GM19395 (cell line): Measurements from ENCODE around the gene PPP4C.
"Not testable (repeated sequence)": the region's sequence is repeated elsewhere in the genome, so short reads cannot be mapped to it uniquely, and the experiment has no call there.

Experiments used
- ATAC-seq: cut with Tn5 transposase; IDR thresholded peaks from one replicate; pipeline ENCODE4 v1.9.1; 2021; ENCODE audit warnings: mild to moderate bottlenecking, moderate library complexity; ENCODE audit not compliant: unreplicated experiment

PPP4C gene

GRCh38 chr16:30096105-30096861, 20.5 kb downstream of the PPP4C start, which contains the start of gene YPEL3:
YPEL3 (minus strand) TSS chr16:30096213; CDS start chr16:30095482, 731 bp downstream.
- ATAC-seq = peak; percentile 40

GRCh38 chr16:30096862-30097563, 21.2 kb downstream of the PPP4C start:
- no peak for ATAC-seq

DNA sequence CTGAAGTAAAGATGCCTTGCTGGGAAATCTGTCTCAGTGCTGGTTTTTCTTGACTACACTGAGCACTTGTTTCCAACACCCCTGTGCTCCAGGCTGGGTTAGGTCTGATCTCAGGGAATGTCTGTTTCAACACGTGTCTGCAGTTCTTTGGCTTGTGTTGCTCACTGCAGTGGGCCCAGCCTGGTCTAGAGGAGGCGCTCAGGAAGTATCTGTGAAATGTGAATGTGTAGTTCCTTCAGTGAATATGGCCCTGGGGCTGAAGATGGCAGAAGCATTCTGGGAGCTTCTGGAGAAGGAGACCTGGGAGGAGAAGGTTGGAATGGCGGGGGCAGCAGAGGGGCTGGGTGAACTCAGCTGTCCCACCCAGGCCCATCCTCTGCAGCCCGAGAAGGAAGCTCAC, 28.3 kb downstream of the PPP4C start:
- ATAC-seq = no peak

GRCh38 chr16:30104492-30104891, 28.7 kb downstream of the PPP4C start:
- ATAC-seq = no peak

DNA sequence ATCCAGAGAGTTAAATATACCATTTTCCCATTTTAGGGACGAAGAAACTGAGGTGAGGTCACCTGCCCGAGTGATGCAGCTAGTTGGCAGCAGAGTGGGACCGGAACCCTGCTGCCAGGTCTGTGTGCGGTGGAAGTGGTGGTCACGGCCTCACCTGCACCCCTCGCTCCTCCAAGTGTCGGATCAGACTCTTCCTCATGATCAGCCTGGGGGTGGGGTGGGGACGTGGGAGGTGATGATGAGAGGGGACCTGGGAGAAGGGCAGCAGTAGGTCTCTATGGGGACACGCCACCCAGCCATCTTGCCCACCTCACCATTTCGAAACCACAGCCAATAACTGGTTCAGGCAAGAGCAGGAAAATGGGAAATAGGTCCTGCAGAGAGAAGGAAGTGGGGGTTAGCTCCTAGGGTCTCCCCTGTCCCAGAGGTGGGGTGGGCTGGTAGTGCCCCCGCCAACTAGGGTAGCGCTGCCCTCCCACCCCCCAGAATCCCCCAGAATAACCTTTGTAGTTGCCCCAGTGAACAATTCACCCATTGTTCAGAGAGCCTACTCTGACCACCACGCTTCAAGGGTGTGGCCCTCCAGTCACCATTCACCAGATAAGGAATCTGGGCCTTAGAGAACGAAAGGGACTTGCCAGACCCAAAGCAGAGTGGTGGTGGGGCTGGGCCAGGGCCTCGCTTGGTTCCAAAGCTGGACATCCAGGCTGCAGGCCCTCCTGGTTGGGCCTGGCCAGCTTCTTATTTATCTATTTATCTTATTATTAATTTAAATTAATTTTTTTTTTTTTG, 32.5 kb downstream of the PPP4C start:
- ATAC-seq = no peak

DNA sequence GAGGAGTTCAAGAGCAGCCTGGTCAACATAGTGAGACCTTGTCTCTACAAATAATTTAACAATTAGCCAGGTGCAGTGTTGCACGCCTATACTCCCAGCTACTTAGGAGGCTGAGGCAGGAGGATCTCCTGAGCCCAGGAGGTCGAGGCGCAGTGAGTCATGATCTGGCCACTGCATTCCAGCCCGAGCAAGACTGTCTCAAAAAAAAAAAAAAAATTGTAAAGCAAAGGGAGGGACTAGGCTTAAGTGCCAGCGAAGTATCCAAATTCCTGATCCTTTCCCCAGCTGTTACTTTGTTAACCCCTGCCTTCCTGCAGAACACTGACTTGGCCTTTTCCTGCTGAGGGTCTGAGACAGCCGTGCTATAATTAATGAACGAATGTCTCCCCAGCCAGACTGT, 34.9 kb downstream of the PPP4C start:
- no peak for ATAC-seq

DNA sequence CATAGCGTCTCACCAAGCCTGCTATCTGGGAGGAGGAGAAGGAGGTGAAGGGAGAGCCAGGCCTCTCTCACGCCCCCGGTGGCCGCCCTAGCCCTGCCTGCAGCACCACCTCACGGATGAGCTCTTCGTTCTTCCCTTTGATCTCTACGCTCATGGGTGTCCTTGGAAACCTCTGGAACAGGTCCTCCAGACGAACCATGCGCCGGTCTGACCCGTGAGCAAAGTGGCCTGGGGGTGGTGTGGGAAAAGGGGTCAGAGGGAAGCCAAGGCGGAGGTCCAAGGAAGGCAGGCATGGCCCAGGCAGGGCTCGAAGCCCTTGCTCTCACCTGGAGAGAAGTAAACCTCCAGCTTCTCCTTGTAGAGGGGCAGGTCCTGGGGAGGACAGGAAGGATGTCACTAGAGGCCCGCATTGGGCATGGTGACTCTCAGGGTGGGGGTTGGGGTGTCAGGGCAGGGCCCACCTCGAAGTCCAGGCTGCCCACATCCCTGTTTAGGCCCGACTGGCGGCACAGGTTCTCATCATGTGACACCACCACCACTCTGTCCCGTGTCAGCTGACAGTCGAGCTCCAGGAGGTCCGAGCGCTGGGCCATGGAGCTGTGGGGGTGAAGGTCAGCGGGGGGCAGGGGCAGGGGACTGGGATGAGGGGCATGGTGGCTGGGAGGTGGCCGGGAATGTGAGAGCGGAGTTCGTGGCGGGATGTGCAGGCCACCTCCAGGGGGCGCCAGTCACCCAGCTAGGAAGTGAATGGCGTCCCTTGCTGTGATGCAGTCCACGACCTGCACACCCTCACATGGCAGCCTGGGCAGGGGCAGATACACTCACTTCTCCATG, 36.6 kb downstream of the PPP4C start:
- no peak for ATAC-seq

GRCh38 chr16:30113031-30113710, 37.4 kb downstream of the PPP4C start, which contains the start of gene GDPD3:
GDPD3 (minus strand) TSS chr16:30113537; CDS start chr16:30113478, 59 bp downstream.
- ATAC-seq = no peak

- ATAC-seq = no peak
Measured at GRCh38 chr16:30113711-30114333, 38.0 kb downstream of the PPP4C start.

DNA sequence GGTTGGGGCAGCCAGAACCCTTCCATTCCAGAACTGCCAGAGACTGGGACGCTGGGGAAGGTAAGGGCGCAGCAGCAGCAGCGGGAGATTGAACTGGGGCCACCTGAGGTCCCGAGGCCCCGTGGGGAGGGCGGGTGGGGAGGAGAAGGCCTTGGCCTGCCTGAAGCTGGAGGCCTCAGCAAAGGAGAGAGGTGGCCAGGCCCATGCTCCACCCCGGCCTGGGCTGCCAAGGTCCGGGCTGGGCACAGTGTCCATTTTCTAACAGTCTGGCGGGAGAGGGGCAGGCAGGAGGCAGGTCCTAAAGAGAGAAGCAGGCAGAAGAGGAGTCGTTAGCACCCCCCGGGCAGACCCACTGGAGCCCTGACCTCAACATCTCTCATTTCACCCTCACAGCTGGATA, 38.6 kb downstream of the PPP4C start:
- no peak for ATAC-seq

- ATAC-seq = not testable (repeated sequence)
Measured at GRCh38 chr16:30114833-30115232, 39.0 kb downstream of the PPP4C start.

- no peak for ATAC-seq
Measured at GRCh38 chr16:30115238-30115637, 39.4 kb downstream of the PPP4C start.

DNA sequence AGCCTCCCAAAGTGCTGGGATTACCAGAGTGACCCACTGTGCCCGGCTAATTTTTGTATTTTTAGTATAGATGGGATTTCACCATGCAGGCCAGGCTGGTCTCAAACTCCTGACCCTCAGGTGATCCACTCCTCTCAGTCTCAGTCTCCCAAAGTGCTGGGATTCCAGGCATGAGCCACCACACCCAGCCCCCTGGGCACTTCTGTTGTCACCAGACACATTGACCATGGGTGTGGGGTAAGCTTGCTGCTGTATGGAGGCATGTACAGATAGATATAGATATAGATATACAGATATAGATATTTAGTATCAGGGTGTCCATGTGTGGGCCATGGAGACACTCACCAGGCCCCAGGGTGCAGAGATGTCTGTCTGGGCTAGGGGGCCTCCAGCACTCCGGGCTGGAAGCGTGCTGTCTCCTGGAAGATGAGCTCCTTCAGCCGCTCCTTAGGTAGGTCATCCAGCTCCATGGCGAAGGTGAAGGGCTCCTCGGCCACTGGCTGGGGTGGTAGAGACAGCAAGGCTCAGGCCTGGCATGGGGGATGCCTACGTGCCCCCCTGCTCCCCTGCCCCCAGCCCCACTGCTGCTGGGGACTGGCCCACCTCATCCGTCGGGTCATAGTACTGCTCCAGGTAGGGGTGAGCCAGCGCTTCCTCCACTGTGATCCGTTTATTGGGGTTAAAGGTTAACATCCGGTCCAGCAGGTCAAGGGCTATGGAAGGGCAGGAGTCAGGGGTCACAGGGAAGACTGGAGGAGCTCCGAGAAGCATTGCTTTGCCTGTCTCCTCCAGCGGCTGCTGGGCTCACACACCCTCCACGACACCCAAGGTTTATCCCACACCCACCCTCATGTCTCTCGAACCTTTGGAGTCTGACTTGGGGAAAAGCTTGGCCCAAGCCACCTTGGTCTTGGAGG, 40.8 kb downstream of the PPP4C start:
- no peak for ATAC-seq

- ATAC-seq = no peak
Measured at GRCh38 chr16:30117768-30118167, 42.0 kb downstream of the PPP4C start.

GRCh38 chr16:30119428-30119827, 43.6 kb downstream of the PPP4C start:
- no peak for ATAC-seq

GRCh38 chr16:30120340-30121105, 44.7 kb downstream of the PPP4C start:
- no peak for ATAC-seq

- ATAC-seq = no peak
Measured at GRCh38 chr16:30121741-30122571, 46.2 kb downstream of the PPP4C start.
